Measurements from ENCODE around the gene INPP1. TPM values are rescaled to one million over a fixed set of nuclear protein-coding genes. Genes with fewer than 3 reads are reported as not detected.
"Not testable (repeated sequence)": the region's sequence is repeated elsewhere in the genome, so short reads cannot be mapped to it uniquely, and the experiment has no call there.

The INPP1 gene
- total RNA-seq, 1 donor from 2014 or later, result 14.4 TPM

GRCh38 chr2:190333928-190334327, 9.5 kb upstream of the INPP1 start:
- DNase-seq (ENCODE audit: low read depth, low spot score), result no peak

- peak; percentile 80 for DNase-seq (ENCODE audit: low read depth, low spot score)
Observed at GRCh38 chr2:190334479-190335224, 8.7 kb upstream of the INPP1 start.

- no peak for DNase-seq (ENCODE audit: low read depth, low spot score)
Observed at GRCh38 chr2:190335225-190335559, 8.2 kb upstream of the INPP1 start.

- DNase-seq (ENCODE audit: low read depth, low spot score), result not testable (repeated sequence)
Observed at GRCh38 chr2:190335584-190335983, 7.8 kb upstream of the INPP1 start.

- no peak for DNase-seq (ENCODE audit: low read depth, low spot score)
Observed at GRCh38 chr2:190336420-190336819, 7.0 kb upstream of the INPP1 start.

- DNase-seq (ENCODE audit: low read depth, low spot score), result no peak
Observed at GRCh38 chr2:190338453-190338852, 4.9 kb upstream of the INPP1 start.

- DNase-seq (ENCODE audit: low read depth, low spot score), result no peak
Observed at GRCh38 chr2:190339394-190339793, 4.0 kb upstream of the INPP1 start.

GRCh38 chr2:190340369-190340768, 3.0 kb upstream of the INPP1 start:
- DNase-seq (ENCODE audit: low read depth, low spot score), result no peak

GRCh38 chr2:190342611-190343010, 778 bp upstream of the INPP1 start:
- no peak for DNase-seq (ENCODE audit: low read depth, low spot score)

- DNase-seq (ENCODE audit: low read depth, low spot score), result peak; percentile 53
Observed at GRCh38 chr2:190343089-190343535, 277 bp upstream of the INPP1 start.

- no peak for DNase-seq (ENCODE audit: low read depth, low spot score)
Observed at GRCh38 chr2:190344276-190344827, 963 bp downstream of the INPP1 start.

GRCh38 chr2:190350371-190350770, 7.0 kb downstream of the INPP1 start:
- no peak for DNase-seq (ENCODE audit: low read depth, low spot score)

GRCh38 chr2:190351955-190352354, 8.6 kb downstream of the INPP1 start:
- no peak for DNase-seq (ENCODE audit: low read depth, low spot score)

- no peak for DNase-seq (ENCODE audit: low read depth, low spot score)
Observed at GRCh38 chr2:190352668-190353536, 9.5 kb downstream of the INPP1 start.

- DNase-seq (ENCODE audit: low read depth, low spot score), result no peak
Observed at GRCh38 chr2:190353537-190353899, 10.1 kb downstream of the INPP1 start.

- DNase-seq (ENCODE audit: low read depth, low spot score), result no peak
Observed at GRCh38 chr2:190354003-190354690, 10.8 kb downstream of the INPP1 start.

- no peak for DNase-seq (ENCODE audit: low read depth, low spot score)
Observed at GRCh38 chr2:190355968-190356644, 12.7 kb downstream of the INPP1 start.

- DNase-seq (ENCODE audit: low read depth, low spot score), result no peak
Observed at GRCh38 chr2:190357600-190357999, 14.2 kb downstream of the INPP1 start.

- DNase-seq (ENCODE audit: low read depth, low spot score), result not testable (repeated sequence)
Observed at GRCh38 chr2:190358655-190359448, 15.5 kb downstream of the INPP1 start.

- DNase-seq (ENCODE audit: low read depth, low spot score), result no peak
Observed at GRCh38 chr2:190360561-190360960, 17.2 kb downstream of the INPP1 start.

Data from pulmonary artery endothelial cell (primary cell).